Measurements from ENCODE around the gene SEMA3E. TPM values are rescaled to one million over a fixed set of nuclear protein-coding genes. Genes with fewer than 3 reads are reported as not detected.
"Not testable (repeated sequence)": the region's sequence is repeated elsewhere in the genome, so short reads cannot be mapped to it uniquely, and the experiment has no call there.

SEMA3E gene
- total RNA-seq, 1 donor from 2014 or later: 1.2 TPM

- DNase-seq (ENCODE audit: extremely low read depth, low read depth, low spot score): no peak
These were observed 86.0 kb downstream of the SEMA3E start for GRCh38 chr7:83562960-83563359.

DNA sequence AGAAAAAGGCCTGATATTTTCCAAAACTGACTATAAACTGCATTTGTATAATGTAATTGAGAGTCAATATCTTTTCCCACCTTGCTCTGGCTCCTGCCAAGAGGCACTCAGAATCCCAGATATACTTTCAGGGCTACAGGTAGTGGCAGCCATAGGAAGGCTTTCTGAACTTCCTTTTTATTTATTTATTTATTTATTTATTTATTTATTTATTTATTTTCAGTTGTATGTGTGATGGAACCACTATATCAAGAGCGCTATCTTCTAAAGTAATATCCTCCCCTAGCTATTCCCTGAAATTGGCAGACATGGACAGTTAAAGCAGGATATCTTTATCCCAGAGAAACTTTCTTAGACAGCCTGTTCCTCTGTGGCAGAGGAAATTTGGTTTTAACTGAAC is 86.7 kb downstream of the SEMA3E start:
- DNase-seq (ENCODE audit: extremely low read depth, low read depth, low spot score): no peak

DNA sequence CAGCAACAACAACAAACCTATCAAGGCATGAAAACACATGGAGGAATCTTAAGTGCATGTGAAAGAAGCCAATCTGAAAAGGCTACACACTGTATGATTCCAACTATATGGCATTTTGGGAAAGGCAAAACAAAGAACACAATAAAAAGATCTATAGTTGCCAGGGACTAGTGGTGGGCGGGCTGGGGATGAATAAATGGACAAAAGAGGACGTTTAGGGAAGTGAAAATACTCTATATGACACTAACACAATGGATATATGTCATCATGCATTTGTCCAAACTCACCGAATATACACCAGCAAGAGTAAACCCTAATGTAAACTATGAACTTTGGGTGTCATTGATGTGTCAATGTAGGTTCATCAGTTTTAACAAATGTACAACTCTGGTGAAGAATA is 89.1 kb downstream of the SEMA3E start:
- no peak for DNase-seq (ENCODE audit: extremely low read depth, low read depth, low spot score)

- not testable (repeated sequence) for DNase-seq (ENCODE audit: extremely low read depth, low read depth, low spot score)
These were observed 96.4 kb downstream of the SEMA3E start for GRCh38 chr7:83552556-83552955.

DNA sequence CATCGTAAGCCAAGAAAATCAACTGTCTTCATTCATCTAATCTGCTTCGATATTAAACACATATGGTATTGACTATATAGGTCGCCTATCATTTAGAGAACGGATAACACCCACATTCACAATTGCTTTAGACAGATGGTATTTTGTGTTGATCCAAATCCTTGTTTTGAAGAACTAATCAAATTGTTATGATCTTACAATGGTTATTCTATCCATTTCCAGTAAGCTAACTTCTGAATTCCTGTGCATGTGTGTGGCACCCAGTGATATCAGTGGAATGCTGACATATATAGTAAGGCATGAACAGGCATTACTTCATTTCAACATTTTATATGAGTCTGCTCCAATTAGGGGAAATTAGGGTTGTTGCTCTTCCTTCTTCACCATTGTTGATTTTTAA is 98.8 kb downstream of the SEMA3E start:
- no peak for DNase-seq (ENCODE audit: extremely low read depth, low read depth, low spot score)

GRCh38 chr7:83548250-83548649 is 100.7 kb downstream of the SEMA3E start:
- no peak for DNase-seq (ENCODE audit: extremely low read depth, low read depth, low spot score)

- DNase-seq (ENCODE audit: extremely low read depth, low read depth, low spot score): peak; percentile 27
These were observed 101.4 kb downstream of the SEMA3E start for GRCh38 chr7:83547526-83547925.

- no peak for DNase-seq (ENCODE audit: extremely low read depth, low read depth, low spot score)
These were observed 102.4 kb downstream of the SEMA3E start for GRCh38 chr7:83546586-83546985.

- no peak for DNase-seq (ENCODE audit: extremely low read depth, low read depth, low spot score)
These were observed 107.6 kb downstream of the SEMA3E start for GRCh38 chr7:83541187-83541960.

DNA sequence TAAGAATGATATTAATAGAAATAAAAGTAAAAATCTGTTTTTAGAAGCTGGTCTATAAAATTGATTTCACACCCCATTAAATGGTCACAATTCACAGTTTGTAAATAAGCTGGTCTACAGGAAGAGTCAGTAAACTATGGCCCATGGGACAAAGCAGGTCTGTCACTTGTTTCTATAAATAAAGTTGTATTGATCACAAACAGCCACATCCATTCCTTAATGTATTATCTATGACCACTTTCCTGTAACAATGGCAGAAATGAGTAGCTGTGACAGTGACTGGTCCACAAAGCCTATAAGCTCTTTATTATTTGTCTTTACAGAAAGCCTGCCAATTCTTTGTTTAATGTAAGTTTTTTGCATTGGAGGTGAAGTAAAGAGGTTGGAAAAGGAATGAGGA is 114.5 kb downstream of the SEMA3E start:
- DNase-seq (ENCODE audit: extremely low read depth, low read depth, low spot score): no peak

- DNase-seq (ENCODE audit: extremely low read depth, low read depth, low spot score): no peak
These were observed 116.7 kb downstream of the SEMA3E start for GRCh38 chr7:83532219-83532618.

- DNase-seq (ENCODE audit: extremely low read depth, low read depth, low spot score): no peak
These were observed 117.2 kb downstream of the SEMA3E start for GRCh38 chr7:83531766-83532165.

GRCh38 chr7:83528925-83529423 is 120.0 kb downstream of the SEMA3E start:
- DNase-seq (ENCODE audit: extremely low read depth, low read depth, low spot score): no peak

GRCh38 chr7:83524277-83525075 is 124.5 kb downstream of the SEMA3E start:
- no peak for DNase-seq (ENCODE audit: extremely low read depth, low read depth, low spot score)

DNA sequence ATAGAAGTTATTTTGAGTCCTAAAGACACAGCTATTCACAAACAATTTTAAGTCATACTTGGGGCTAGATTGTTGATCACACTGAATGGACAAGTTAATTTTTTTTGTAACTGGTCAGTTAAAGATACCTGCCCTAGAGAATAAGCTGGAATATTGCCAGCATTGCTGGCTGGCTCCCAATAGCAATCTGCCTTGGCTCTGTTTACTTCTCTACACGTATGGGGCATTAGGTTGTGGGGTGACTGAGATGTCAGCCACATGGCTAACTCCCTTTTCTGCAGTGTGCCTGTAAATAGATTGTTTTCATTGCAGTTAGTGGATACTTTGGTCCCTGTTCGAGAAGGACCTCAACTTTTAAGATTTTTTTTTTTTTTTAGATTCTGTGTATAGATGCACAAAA is 128.2 kb downstream of the SEMA3E start:
- DNase-seq (ENCODE audit: extremely low read depth, low read depth, low spot score): no peak

GRCh38 chr7:83519240-83519639 is 129.7 kb downstream of the SEMA3E start:
- no peak for DNase-seq (ENCODE audit: extremely low read depth, low read depth, low spot score)

- DNase-seq (ENCODE audit: extremely low read depth, low read depth, low spot score): no peak
These were observed 131.8 kb downstream of the SEMA3E start for GRCh38 chr7:83517035-83517700.

DNA sequence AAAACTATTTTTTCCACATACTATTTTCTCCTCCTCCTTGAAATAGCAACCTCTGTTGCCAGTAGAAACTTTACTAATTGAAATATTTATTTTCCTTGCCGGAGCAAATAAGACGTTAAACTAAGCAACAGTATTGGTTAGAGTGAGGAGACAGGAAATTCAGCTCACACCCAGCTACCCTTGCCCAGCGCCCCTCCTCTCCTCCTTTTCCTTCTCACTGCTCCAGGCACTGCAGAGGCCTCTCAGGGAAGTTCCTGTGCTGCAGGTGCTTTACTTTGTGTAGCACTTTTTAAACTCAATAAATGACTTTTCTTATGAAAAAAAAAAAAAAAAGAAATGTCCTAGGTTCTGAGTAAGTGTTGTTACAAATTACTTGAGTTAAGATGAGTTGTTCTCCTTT is 134.0 kb downstream of the SEMA3E start:
- no peak for DNase-seq (ENCODE audit: extremely low read depth, low read depth, low spot score)

DNA sequence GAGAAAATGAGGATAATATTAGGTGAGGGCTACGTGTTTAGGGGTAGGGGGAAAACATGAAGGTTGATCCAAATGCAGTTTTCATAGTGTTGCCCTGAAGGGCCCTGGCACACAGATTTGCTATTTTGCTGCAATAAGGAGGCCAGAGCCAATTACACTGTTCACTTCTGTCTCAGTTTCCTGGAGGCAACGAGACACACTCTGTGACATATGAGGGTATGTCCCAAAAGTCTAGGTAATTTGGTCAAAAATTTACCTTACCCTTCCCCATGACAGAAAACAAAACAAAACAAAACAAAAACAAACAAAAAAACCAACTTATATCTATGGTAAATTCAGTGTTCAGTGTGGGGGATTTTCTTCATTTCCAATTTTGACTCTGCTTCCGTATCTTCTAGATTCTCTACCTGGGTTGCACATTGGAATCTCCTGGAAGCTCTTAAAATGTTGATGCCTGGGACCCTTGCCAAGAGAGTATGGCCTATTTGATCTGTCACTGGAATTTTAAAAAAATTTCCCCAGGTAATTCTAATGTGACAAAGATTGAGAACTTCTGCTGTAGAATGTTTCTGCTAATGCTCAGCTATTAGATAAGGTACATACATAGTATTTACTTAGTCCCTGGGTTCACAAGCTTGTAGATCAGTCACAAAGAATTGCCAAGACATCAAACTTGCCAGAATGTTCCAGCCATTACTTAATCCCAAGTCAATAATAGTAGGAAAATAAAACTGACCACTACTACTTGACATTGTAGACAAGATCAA is 139.5 kb downstream of the SEMA3E start:
- no peak for DNase-seq (ENCODE audit: extremely low read depth, low read depth, low spot score)

- no peak for DNase-seq (ENCODE audit: extremely low read depth, low read depth, low spot score)
These were observed 144.6 kb downstream of the SEMA3E start for GRCh38 chr7:83504330-83504729.

DNA sequence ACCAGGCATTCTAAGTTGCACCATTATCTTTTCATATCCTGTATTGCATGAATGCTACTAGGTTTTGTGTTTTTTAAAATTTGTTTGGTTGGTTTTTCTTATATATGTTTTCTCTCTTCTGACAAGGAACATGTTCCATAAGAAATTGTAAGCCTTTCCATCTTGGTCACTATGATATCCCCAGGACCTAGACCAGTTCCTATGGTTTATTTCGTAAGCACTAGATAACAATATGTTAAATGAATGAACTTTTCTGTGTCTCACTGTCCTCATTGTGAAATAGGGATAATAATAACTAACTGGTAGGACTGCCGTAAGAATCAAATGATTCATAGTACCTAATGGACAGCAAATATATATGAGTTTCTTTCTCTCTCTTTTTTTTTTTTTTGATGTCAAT is 146.3 kb downstream of the SEMA3E start:
- DNase-seq (ENCODE audit: extremely low read depth, low read depth, low spot score): no peak
